ENCODE results near the gene DTNBP1.

DNA sequence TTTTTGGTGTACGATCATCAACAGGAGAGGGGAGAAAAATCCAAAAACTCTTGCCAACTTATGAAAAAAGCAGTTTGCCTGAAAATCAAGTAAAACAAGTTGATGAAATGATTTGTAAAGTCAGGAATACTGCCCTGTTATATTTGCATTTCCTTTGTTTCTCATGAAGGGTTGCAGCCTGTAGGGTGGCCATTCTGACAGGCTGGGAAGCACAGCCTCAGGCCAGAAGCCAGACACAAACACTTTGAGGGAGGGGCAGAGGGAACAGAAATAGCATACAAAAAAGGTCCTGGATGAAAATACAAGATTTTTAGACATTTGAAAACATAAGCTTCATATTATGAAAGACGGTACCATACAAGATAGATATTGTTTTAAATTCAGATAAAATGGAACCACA lies 109.8 kb downstream of the DTNBP1 start:
- TF ChIP-seq, protein P1, sequence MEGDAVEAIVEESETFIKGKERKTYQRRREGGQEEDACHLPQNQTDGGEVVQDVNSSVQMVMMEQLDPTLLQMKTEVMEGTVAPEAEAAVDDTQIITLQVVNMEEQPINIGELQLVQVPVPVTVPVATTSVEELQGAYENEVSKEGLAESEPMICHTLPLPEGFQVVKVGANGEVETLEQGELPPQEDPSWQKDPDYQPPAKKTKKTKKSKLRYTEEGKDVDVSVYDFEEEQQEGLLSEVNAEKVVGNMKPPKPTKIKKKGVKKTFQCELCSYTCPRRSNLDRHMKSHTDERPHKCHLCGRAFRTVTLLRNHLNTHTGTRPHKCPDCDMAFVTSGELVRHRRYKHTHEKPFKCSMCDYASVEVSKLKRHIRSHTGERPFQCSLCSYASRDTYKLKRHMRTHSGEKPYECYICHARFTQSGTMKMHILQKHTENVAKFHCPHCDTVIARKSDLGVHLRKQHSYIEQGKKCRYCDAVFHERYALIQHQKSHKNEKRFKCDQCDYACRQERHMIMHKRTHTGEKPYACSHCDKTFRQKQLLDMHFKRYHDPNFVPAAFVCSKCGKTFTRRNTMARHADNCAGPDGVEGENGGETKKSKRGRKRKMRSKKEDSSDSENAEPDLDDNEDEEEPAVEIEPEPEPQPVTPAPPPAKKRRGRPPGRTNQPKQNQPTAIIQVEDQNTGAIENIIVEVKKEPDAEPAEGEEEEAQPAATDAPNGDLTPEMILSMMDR (IDR thresholded peaks at IDR 0.05): no peak
- no peak for TF ChIP-seq POLR2A (IDR thresholded peaks at IDR 0.05)

Data from testis (tissue), 2 donors.